HUDEP-2 (cell line): ENCODE results near the gene AKAP8L.
A peak's percentile ranks its signal among the peaks of the same experiment; 100 is the strongest.

Source experiments
- DNase-seq, 76 experiments: peaks; one replicate each; lab custom pipeline; 2025; ENCODE audit not compliant: unreplicated experiment in 76 of 76; lab: John Stamatoyannopoulos, UW

Gene AKAP8L

GRCh38 chr19:15418579-15419412, at the start of gene AKAP8L:
Gene AKAP8L (minus strand): TSS chr19:15418988. CDS start chr19:15418923, 65 bp downstream.
- peak; percentile 99 to 100 (median 100) for DNase-seq

GRCh38 chr19:15467734-15468214, 49.0 kb upstream of the AKAP8L start:
- DNase-seq: no peak

GRCh38 chr19:15466851-15467733, 48.3 kb upstream of the AKAP8L start:
- DNase-seq: peak in 1 of 76 experiments; percentile 26

GRCh38 chr19:15464394-15465385, 45.9 kb upstream of the AKAP8L start, which contains the start of gene RASAL3:
Gene RASAL3 (minus strand): TSS chr19:15464544. CDS start chr19:15464358, 186 bp downstream.
- DNase-seq: no peak

- no peak for DNase-seq
Observed at GRCh38 chr19:15463861-15464371, 45.1 kb upstream of the AKAP8L start.

- DNase-seq: no peak
Observed at GRCh38 chr19:15461694-15462093, 42.9 kb upstream of the AKAP8L start.

GRCh38 chr19:15457701-15458484, 39.1 kb upstream of the AKAP8L start:
- no peak for DNase-seq

- DNase-seq: no peak
Observed at GRCh38 chr19:15456871-15457700, 38.3 kb upstream of the AKAP8L start.

- no peak for DNase-seq
Observed at GRCh38 chr19:15456441-15456840, 37.7 kb upstream of the AKAP8L start.

GRCh38 chr19:15455996-15456395, 37.2 kb upstream of the AKAP8L start:
- no peak for DNase-seq

GRCh38 chr19:15453906-15454860, 35.4 kb upstream of the AKAP8L start:
- peak in 2 of 76 experiments; percentile 17 to 25 for DNase-seq

- DNase-seq: no peak
Observed at GRCh38 chr19:15453091-15453578, 34.3 kb upstream of the AKAP8L start.

- DNase-seq: peak in 74 of 76 experiments; percentile 39 to 97 (median 85)
Observed at GRCh38 chr19:15452111-15453047, 33.6 kb upstream of the AKAP8L start.

- no peak for DNase-seq
Observed at GRCh38 chr19:15450528-15450890, 31.7 kb upstream of the AKAP8L start.

- DNase-seq: peak in 69 of 76 experiments; percentile 26 to 89 (median 72)
Observed at GRCh38 chr19:15449620-15450527, 31.1 kb upstream of the AKAP8L start, which contains the start of gene WIZ. Gene WIZ (minus strand): TSS chr19:15449956. CDS start chr19:15448307, 1,649 bp downstream.
